Hepatocyte (in vitro differentiated cells): Measurements from ENCODE around the gene PDZK1. TPM values are rescaled to one million over a fixed set of nuclear protein-coding genes. Genes with fewer than 3 reads are reported as not detected.
"Not testable (repeated sequence)": the region's sequence is repeated elsewhere in the genome, so short reads cannot be mapped to it uniquely, and the experiment has no call there.

ENCODE experiments used
- DNase-seq: peaks from one replicate; pipeline ENCODE4 v3.0.0-alpha.2; 2016; ENCODE audit warnings: low spot score
- H2AFZ ChIP-seq: fragments of 200-600 bp; sonication (generic); 2 replicates; pipeline ENCODE4 v1.6.0; 2016; ENCODE audit warnings: antibody characterized with exemption, mild to moderate bottlenecking
- H3K27ac ChIP-seq: fragments of 200-600 bp; sonication (generic); 2 replicates; pipeline ENCODE4 v1.5.1; 2016; ENCODE audit warnings: mild to moderate bottlenecking
- H3K27me3 ChIP-seq: fragments of 200-600 bp; sonication (generic); 2 replicates; pipeline ENCODE4 v1.6.1; 2016
- H3K36me3 ChIP-seq: fragments of 200-600 bp; sonication (generic); replicated peaks from 2 replicates; pipeline ENCODE4 v1.5.1; 2016; ENCODE audit warnings: low read depth; ENCODE audit not compliant: insufficient read depth
- H3K4me1 ChIP-seq: fragments of 200-600 bp; sonication (generic); 2 replicates; pipeline ENCODE4 v1.5.1; 2016; ENCODE audit warnings: mild to moderate bottlenecking, moderate library complexity; ENCODE audit not compliant: insufficient read depth
- H3K4me2 ChIP-seq: fragments of 200-600 bp; sonication (generic); 2 replicates; pipeline ENCODE4 v1.6.0; 2016
- H3K4me3 ChIP-seq: fragments of 200-600 bp; sonication (generic); 2 replicates; pipeline ENCODE4 v1.5.1; 2016; ENCODE audit warnings: mild to moderate bottlenecking
- H3K79me2 ChIP-seq: fragments of 200-600 bp; sonication (generic); 2 replicates; pipeline ENCODE4 v1.6.0; 2017; ENCODE audit warnings: mild to moderate bottlenecking
- H3K9me2 ChIP-seq: fragments of 200-600 bp; sonication (generic); replicated peaks from 2 replicates; pipeline ENCODE4 v1.6.0; 2017; ENCODE audit warnings: mild to moderate bottlenecking; ENCODE audit not compliant: insufficient read depth
- H3K9me3 ChIP-seq: fragments of 200-600 bp; sonication (generic); 2 replicates; pipeline ENCODE4 v1.5.1; 2016; ENCODE audit warnings: low read depth, mild to moderate bottlenecking
- H4K20me1 ChIP-seq: fragments of 200-600 bp; sonication (generic); 2 replicates; pipeline ENCODE4 v1.6.0; 2016; ENCODE audit warnings: mild to moderate bottlenecking; ENCODE audit not compliant: insufficient read depth, poor library complexity, severe bottlenecking
- EZH2 ChIP-seq: fragments of 200-600 bp; sonication (generic); IDR thresholded peaks from 2 replicates; pipeline ENCODE4 v1.6.1; 2016; ENCODE audit warnings: antibody characterized with exemption, mild to moderate bottlenecking, borderline replicate concordance
- EZH2phosphoT487 ChIP-seq: fragments of 200-600 bp; sonication (generic); IDR thresholded peaks from one replicate; pipeline ENCODE4 v1.6.1; 2018; ENCODE audit warnings: antibody characterized with exemption, mild to moderate bottlenecking, low read depth, moderate library complexity; ENCODE audit not compliant: unreplicated experiment, severe bottlenecking
- WGBS: methylation state at CpG from one replicate; pipeline ENCODE4 v1.1.6; 2016; ENCODE audit warnings: low lambda C conversion rate; ENCODE audit errors: missing lambda C conversion rate; 5-methylcytosine and 5-hydroxymethylcytosine counted together
- polyA plus RNA-seq: library from polyadenylated mRNA; unstranded; fragments of >200 nt; fragmentation: Nextera tagmentation; extraction: Ambion mirVana; gene quantifications from 2 replicates; pipeline ENCODE4 v1.2.1, GENCODE V29; 2016
- total RNA-seq: library from RNA; depleted of rRNA; stranded (reverse); fragments of >200 nt; gene quantifications from 2 replicates; pipeline ENCODE4 v1.2.3, GENCODE V29; 2014
- TF ChIP-seq, protein P1 (sequence below): fragments of 200-600 bp; sonication (generic); IDR thresholded peaks from 2 replicates; pipeline ENCODE4 v1.5.1; 2016; ENCODE audit warnings: antibody characterized with exemption, mild to moderate bottlenecking; ENCODE audit not compliant: poor library complexity

The PDZK1 gene
- total and polyA plus RNA-seq, 2 experiments from 2014 or later = 44.1 to 50.5 TPM

DNA sequence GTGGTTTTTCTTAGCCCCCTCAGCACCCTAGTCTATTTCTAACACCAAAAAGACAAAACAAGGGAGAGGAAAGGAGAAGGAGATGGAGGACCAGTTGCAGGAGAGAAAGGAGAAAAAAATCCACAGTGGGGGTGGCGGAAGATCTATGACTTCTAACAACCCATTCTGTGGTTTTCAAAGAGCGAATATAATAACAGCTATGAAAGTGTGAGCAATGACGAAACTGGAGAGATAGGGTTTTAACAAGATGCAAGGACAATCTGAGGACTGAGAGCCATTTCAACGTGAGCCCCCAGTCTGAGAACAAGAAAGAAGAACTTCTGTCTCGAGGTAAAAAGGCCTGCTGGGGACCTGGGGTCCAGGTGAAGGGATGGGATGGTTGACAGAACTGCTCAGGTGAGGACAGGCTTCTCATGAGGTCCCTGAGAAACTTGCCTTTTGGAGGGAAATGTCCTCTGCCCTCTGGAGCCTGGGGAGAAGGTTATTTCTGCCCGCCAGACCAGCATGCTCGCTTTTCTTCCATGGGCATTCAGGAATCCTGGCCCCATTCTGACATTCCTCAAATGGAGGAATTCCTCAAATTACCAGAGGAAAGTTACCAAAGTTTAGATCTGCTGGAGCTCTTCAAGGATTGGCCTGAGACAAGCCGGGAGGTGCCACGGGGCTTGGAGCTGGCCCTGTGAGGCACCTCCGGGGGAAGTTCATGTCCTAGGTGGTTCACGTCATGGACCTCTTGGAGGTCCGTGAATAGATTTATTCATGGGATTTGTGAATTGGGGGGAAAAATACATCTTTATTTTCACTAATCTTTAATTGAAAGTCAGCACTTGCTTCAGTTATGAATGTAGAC is 12.3 kb upstream of the PDZK1 start, which contains the start of gene CD160:
Gene CD160 (plus strand): TSS at position 270 of the 850 bp plus-strand sequence. CDS start 8,829 bp downstream, outside the sequence.
- no peak within 1 kb of the TSS for H3K4me2 ChIP-seq
- no peaks in the 10 kb centered on the region for H3K9me2 ChIP-seq
- TF ChIP-seq EZH2 = no peak
- TF ChIP-seq, protein P1, sequence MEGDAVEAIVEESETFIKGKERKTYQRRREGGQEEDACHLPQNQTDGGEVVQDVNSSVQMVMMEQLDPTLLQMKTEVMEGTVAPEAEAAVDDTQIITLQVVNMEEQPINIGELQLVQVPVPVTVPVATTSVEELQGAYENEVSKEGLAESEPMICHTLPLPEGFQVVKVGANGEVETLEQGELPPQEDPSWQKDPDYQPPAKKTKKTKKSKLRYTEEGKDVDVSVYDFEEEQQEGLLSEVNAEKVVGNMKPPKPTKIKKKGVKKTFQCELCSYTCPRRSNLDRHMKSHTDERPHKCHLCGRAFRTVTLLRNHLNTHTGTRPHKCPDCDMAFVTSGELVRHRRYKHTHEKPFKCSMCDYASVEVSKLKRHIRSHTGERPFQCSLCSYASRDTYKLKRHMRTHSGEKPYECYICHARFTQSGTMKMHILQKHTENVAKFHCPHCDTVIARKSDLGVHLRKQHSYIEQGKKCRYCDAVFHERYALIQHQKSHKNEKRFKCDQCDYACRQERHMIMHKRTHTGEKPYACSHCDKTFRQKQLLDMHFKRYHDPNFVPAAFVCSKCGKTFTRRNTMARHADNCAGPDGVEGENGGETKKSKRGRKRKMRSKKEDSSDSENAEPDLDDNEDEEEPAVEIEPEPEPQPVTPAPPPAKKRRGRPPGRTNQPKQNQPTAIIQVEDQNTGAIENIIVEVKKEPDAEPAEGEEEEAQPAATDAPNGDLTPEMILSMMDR = no peak
- no peak for TF ChIP-seq EZH2phosphoT487
- H4K20me1 ChIP-seq = no peaks in the 10 kb centered on the region
- no peaks in the 10 kb centered on the region for H3K36me3 ChIP-seq
- H3K27me3 ChIP-seq = no peaks in the 10 kb centered on the region
- WGBS = 90% methylated on average over 12 of the region's 12 CpGs
- H3K4me3 ChIP-seq = no peak within 1 kb of the TSS
- DNase-seq = no peak
- H3K79me2 ChIP-seq = no peaks in the 10 kb centered on the region
- no peaks in the 10 kb centered on the region for H3K9me3 ChIP-seq
- peaks cover 17% of the 10 kb centered on the region for H3K4me1 ChIP-seq
- no peak within 1 kb of the TSS for H3K27ac ChIP-seq
- no peak within 1 kb of the TSS for H2AFZ ChIP-seq

DNA sequence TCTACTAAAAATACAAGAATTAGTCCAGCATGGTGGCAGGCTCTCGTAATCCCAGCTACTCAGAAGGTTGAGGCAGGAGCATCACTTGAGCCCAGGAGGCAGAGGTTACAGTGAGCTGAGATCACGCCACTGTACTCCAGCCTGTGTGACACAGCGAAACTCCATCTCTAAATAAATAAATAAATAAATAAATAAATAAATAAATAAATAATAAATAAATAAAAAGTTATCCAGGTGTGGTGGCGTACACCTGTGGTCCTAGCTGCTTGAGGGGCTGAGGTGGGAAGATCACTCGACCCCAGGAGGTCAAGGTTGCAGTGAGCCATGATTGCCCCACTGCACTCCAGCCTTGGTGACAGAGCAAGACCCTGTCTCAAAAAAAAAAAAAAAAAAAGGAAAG is 11.3 kb upstream of the PDZK1 start:
- WGBS = 98% methylated on average over 5 of the region's 5 CpGs
- H3K9me3 ChIP-seq, H3K4me3 ChIP-seq, H3K4me2 ChIP-seq, DNase-seq, H2AFZ ChIP-seq, H3K9me2 ChIP-seq, H3K79me2 ChIP-seq, H4K20me1 ChIP-seq, H3K27me3 ChIP-seq, H3K36me3 ChIP-seq, H3K27ac ChIP-seq: not testable (repeated sequence)
- H3K4me1 ChIP-seq = peaks cover 19% of the 10 kb centered on the region

DNA sequence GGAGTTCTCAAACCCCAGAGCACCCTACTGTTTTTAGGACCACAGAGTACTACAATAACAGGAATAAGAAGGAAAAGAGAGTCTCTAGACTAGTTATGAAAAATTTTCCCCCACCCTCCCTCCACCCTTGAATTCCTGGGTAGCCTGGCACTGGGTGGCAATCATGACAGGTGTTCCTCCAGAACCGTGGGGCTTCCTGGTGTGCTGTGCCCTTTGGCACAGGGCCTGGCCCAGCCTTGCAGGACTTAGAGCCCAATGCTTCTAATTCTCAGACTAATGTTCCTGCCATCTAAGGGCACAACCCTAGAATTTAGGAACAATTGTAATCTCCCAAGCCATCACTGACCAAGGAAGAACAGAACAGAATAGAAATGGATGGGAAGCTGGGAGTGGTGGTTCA is 10.7 kb upstream of the PDZK1 start:
- H3K36me3 ChIP-seq = no peaks in the 10 kb centered on the region
- TF ChIP-seq EZH2phosphoT487 (no peak), EZH2 (no peak)
- TF ChIP-seq, protein P1 = no peak
- WGBS = 100% methylated on average over 1 of the region's 1 CpG
- no peaks in the 10 kb centered on the region for H3K9me2 ChIP-seq
- no peak overlapping the region for H3K4me2 ChIP-seq
- no peaks in the 10 kb centered on the region for H3K27me3 ChIP-seq
- H2AFZ ChIP-seq = no peak overlapping the region
- no peak overlapping the region for H3K4me3 ChIP-seq
- H3K9me3 ChIP-seq = no peaks in the 10 kb centered on the region
- H3K4me1 ChIP-seq = peaks cover 19% of the 10 kb centered on the region
- no peaks in the 10 kb centered on the region for H3K79me2 ChIP-seq
- no peak overlapping the region for H3K27ac ChIP-seq
- DNase-seq = no peak
- no peaks in the 10 kb centered on the region for H4K20me1 ChIP-seq

DNA sequence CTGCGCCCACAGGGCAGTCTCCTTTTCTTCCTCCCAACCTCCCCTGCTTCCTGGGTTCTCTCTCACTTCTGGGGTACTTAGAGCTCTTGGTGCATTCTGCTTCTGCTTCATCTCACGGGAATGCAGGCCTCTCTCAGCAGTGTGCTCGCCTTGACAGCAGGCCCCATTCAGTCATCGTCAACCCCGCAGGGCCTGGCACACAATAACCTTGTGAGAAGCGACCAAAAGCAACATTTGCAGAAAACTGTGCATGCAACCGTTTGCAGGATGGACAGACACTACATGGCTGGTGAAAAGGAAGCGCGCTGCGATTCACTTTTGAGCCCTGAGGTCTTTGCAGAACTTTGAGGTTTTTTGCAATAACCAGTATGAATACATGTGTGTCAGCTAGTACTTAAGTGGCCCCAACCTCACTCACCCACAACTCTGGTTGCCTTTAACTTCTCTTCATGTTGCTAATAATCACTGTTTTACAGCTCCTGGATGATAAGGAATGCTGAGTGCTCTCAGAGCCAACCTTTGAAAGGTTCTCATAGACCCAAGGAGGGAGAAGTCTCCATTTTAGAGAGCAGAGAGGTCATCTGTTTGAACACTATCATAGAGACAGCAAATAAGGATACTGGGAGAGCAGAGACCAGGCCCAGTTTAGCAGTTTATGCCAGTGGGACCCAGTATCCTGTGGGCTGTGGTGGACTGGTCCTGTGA is 9.6 kb upstream of the PDZK1 start:
- Histone ChIP-seq H3K27me3 (no peaks in the 10 kb centered on the region), H3K36me3 (no peaks in the 10 kb centered on the region), H3K9me3 (no peaks in the 10 kb centered on the region), H3K79me2 (no peaks in the 10 kb centered on the region), H2AFZ (no peak overlapping the region), H3K4me2 (no peak overlapping the region), H3K4me1 (peaks cover 23% of the 10 kb centered on the region), H3K27ac (no peak overlapping the region), H3K4me3 (no peak overlapping the region), H3K9me2 (no peaks in the 10 kb centered on the region), H4K20me1 (no peaks in the 10 kb centered on the region)
- DNase-seq = no peak
- WGBS = 61% methylated on average over 10 of the region's 10 CpGs
- TF ChIP-seq EZH2phosphoT487 = no peak
- TF ChIP-seq, protein P1 = no peak
- no peak for TF ChIP-seq EZH2
